HEK293 (cell line): Measurements from ENCODE around the gene FILIP1.
A peak's percentile ranks its signal among the peaks of the same experiment; 100 is the strongest.

Experiments used
- CTCF ChIA-PET: fragments of 350-600 bp; formaldehyde crosslinking; extraction: SDS; loops from one replicate; lab custom pipeline; 2021; ENCODE audit warnings: antibody characterized with exemption; lab: Yijun Ruan, JAX
- POLR2A ChIA-PET: fragments of 300-600 bp; formaldehyde crosslinking; extraction: SDS; loops from one replicate; lab custom pipeline; 2020; ENCODE audit warnings: antibody characterized with exemption, inconsistent platforms; lab: Yijun Ruan, JAX
- H3K27ac ChIP-seq: fragments of 200-500 bp; sonication (Bioruptor generic); 2 replicates; pipeline ENCODE4 v1.5.1; 2014; ENCODE audit warnings: low read depth, low read length, control low read depth, inconsistent platforms; ENCODE audit errors: extremely low read depth
- H3K36me3 ChIP-seq, 2 experiments: fragments of 200-500 bp in 1 of 2; sonication (Bioruptor generic) in 1 of 2; 1 replicate in 1 of 2; 2 replicates in 1 of 2; pipeline ENCODE4 v1.5.1; 2014 to 2017; ENCODE audit warnings: inconsistent platforms in 2 of 2, low read length in 2 of 2; ENCODE audit not compliant: control insufficient read depth in 2 of 2, insufficient read depth in 1 of 2
- H3K4me1 ChIP-seq: fragments of 200-500 bp; sonication (Bioruptor generic); 2 replicates; pipeline ENCODE4 v1.5.1; 2014; ENCODE audit warnings: mild to moderate bottlenecking, low read length, inconsistent platforms; ENCODE audit not compliant: control insufficient read depth, insufficient read depth
- H3K4me3 ChIP-seq: 2 replicates; pipeline ENCODE4 v1.5.1; 2011; ENCODE audit warnings: low read depth, mild to moderate bottlenecking, control low read depth, low read length, moderate library complexity
- H3K9me3 ChIP-seq: fragments of 200-500 bp; sonication (Bioruptor generic); 2 replicates; pipeline ENCODE4 v1.5.1; 2014; ENCODE audit warnings: low read depth, low read length, inconsistent platforms; ENCODE audit not compliant: control insufficient read depth, insufficient read depth
- ATF2 ChIP-seq: fragments of 450-650 bp; formaldehyde crosslinking; IDR thresholded peaks from 2 replicates; pipeline ENCODE4 v1.5.1; 2016; ENCODE audit warnings: missing biosample characterization, missing genetic modification characterization, low read depth
- GLI4 ChIP-seq: fragments of 450-650 bp; formaldehyde crosslinking; IDR thresholded peaks from 2 replicates; pipeline ENCODE4 v1.5.1; 2016; ENCODE audit warnings: missing biosample characterization, missing genetic modification characterization
- GLIS1 ChIP-seq: fragments of 450-650 bp; formaldehyde crosslinking; IDR thresholded peaks from 2 replicates; pipeline ENCODE4 v1.5.1; 2016; ENCODE audit warnings: missing biosample characterization, missing genetic modification characterization
- HOXC10 ChIP-seq: sonication (generic); formaldehyde crosslinking; IDR thresholded peaks from 2 replicates; pipeline ENCODE4 v1.8.1; 2023; ENCODE audit warnings: mild to moderate bottlenecking, missing genetic modification reagents
- MZF1 ChIP-seq: fragments of 450-650 bp; formaldehyde crosslinking; IDR thresholded peaks from 2 replicates; pipeline ENCODE4 v1.5.1; 2017; ENCODE audit warnings: missing biosample characterization, missing genetic modification characterization, borderline replicate concordance
- OVOL3 ChIP-seq: fragments of 450-650 bp; formaldehyde crosslinking; IDR thresholded peaks from 2 replicates; pipeline ENCODE4 v1.5.1; 2016; ENCODE audit warnings: missing biosample characterization, missing genetic modification characterization
- PATZ1 ChIP-seq: fragments of 450-650 bp; formaldehyde crosslinking; IDR thresholded peaks from 2 replicates; pipeline ENCODE4 v1.5.1; 2016; ENCODE audit warnings: missing biosample characterization, missing genetic modification characterization
- PRDM2 ChIP-seq: fragments of 450-650 bp; formaldehyde crosslinking; IDR thresholded peaks from 2 replicates; pipeline ENCODE4 v1.5.1; 2016; ENCODE audit warnings: missing biosample characterization, missing genetic modification characterization, borderline replicate concordance
- ZBTB17 ChIP-seq: fragments of 450-650 bp; formaldehyde crosslinking; IDR thresholded peaks from 2 replicates; pipeline ENCODE4 v1.5.1; 2016; ENCODE audit warnings: missing biosample characterization, missing genetic modification characterization
- ZFP41 ChIP-seq: fragments of 450-650 bp; formaldehyde crosslinking; IDR thresholded peaks from 2 replicates; pipeline ENCODE4 v1.5.1; 2016; ENCODE audit warnings: missing biosample characterization, missing genetic modification characterization, borderline replicate concordance
- ZIC2 ChIP-seq: fragments of 450-650 bp; formaldehyde crosslinking; IDR thresholded peaks from 2 replicates; pipeline ENCODE4 v1.5.1; 2016; ENCODE audit warnings: missing biosample characterization, missing genetic modification characterization
- ZNF121 ChIP-seq: fragments of 450-650 bp; formaldehyde crosslinking; IDR thresholded peaks from 2 replicates; pipeline ENCODE4 v1.5.1; 2016; ENCODE audit warnings: missing biosample characterization, missing genetic modification characterization
- ZNF146 ChIP-seq: fragments of 450-650 bp; formaldehyde crosslinking; IDR thresholded peaks from 2 replicates; pipeline ENCODE4 v1.5.1; 2016; ENCODE audit warnings: missing biosample characterization, missing genetic modification characterization
- ZNF148 ChIP-seq: fragments of 450-650 bp; formaldehyde crosslinking; IDR thresholded peaks from 2 replicates; pipeline ENCODE4 v1.5.0; 2017; ENCODE audit warnings: missing biosample characterization, missing genetic modification characterization, borderline replicate concordance
- ZNF169 ChIP-seq: fragments of 450-650 bp; formaldehyde crosslinking; IDR thresholded peaks from 2 replicates; pipeline ENCODE4 v1.5.1; 2016; ENCODE audit warnings: missing biosample characterization, missing genetic modification characterization
- ZNF184 ChIP-seq: fragments of 450-650 bp; IDR thresholded peaks from 2 replicates; pipeline ENCODE4 v1.5.1; 2018; ENCODE audit warnings: missing biosample characterization, mild to moderate bottlenecking, missing genetic modification characterization
- ZNF19 ChIP-seq: fragments of 450-650 bp; formaldehyde crosslinking; IDR thresholded peaks from 2 replicates; pipeline ENCODE4; 2016; ENCODE audit warnings: missing biosample characterization, missing genetic modification characterization, low read depth
- ZNF266 ChIP-seq: fragments of 450-650 bp; formaldehyde crosslinking; IDR thresholded peaks from 2 replicates; pipeline ENCODE4 v1.5.1; 2016; ENCODE audit warnings: missing biosample characterization, missing genetic modification characterization, low read depth
- ZNF404 ChIP-seq: fragments of 450-650 bp; formaldehyde crosslinking; IDR thresholded peaks from 2 replicates; pipeline ENCODE4 v1.5.1; 2017; ENCODE audit warnings: missing biosample characterization, missing genetic modification characterization
- ZNF610 ChIP-seq: fragments of 450-650 bp; formaldehyde crosslinking; IDR thresholded peaks from 2 replicates; pipeline ENCODE4 v1.5.1; 2016; ENCODE audit warnings: missing biosample characterization, missing genetic modification characterization, borderline replicate concordance
- ZNF704 ChIP-seq: fragments of 450-650 bp; formaldehyde crosslinking; IDR thresholded peaks from 2 replicates; pipeline ENCODE4 v1.5.1; 2016; ENCODE audit warnings: missing biosample characterization, missing genetic modification characterization
- ZNF830 ChIP-seq: fragments of 450-650 bp; IDR thresholded peaks from 2 replicates; pipeline ENCODE4 v1.5.0; 2018; ENCODE audit warnings: missing biosample characterization, missing genetic modification characterization, low read depth, mild to moderate bottlenecking, moderate library complexity
- ZSCAN30 ChIP-seq: fragments of 450-650 bp; IDR thresholded peaks from 2 replicates; pipeline ENCODE4 v1.5.1; 2018; ENCODE audit warnings: missing biosample characterization, mild to moderate bottlenecking, missing genetic modification characterization, moderate library complexity

FILIP1 gene

GRCh38 chr6:75350156-75350555 is 143.4 kb downstream of the FILIP1 start (continued):
- TF ChIP-seq GLI4 (no peak), PRDM2 (no peak), ZNF610 (tag by site-specific recombination) (no peak), ATF2 (tag by site-specific recombination) (no peak), ZSCAN30 (tag by site-specific recombination) (no peak), HOXC10 (CRISPR knock-in tag) (no peak)

- peaks cover 31% of the 10 kb centered on the region for H3K4me1 ChIP-seq
- no peaks in the 10 kb centered on the region for H3K9me3 ChIP-seq
- CTCF ChIA-PET, result interaction anchor here (0.7 to 1.6 kb wide), 5 partner anchors 19 to 83 kb away, joined by 3 to 14 read pairs (median 4); no protein-coding TSS in a partner anchor
- H3K36me3 ChIP-seq, result no peaks in the 10 kb centered on the region
- peak overlapping the region; percentile 81 for H3K27ac ChIP-seq
- peak overlapping the region; percentile 34 for H3K4me3 ChIP-seq
- POLR2A ChIA-PET, result interaction anchor here (0.7 to 1.5 kb wide), 8 partner anchors 9 to 342 kb away, joined by 3 to 11 read pairs (median 4); partner anchors contain the start of genes SENP6 and TMEM30A
- peak; percentile 51; the same call in 1 of the 2 replicates for TF ChIP-seq MZF1 (tag by site-specific recombination)
- TF ChIP-seq ZNF184 (tag by site-specific recombination), result no peak
- TF ChIP-seq ZNF266 (tag by site-specific recombination), result no peak
- TF ChIP-seq ZNF148 (tag by site-specific recombination), result no peak
- TF ChIP-seq OVOL3 (tag by site-specific recombination), result no peak
- TF ChIP-seq ZNF146 (tag by site-specific recombination), result no peak
- TF ChIP-seq ZNF169 (tag by site-specific recombination), result no peak
- peak; percentile 93 for TF ChIP-seq ZIC2 (tag by site-specific recombination)
- peak; percentile 90 for TF ChIP-seq GLIS1 (tag by site-specific recombination)
- TF ChIP-seq ZFP41 (tag by site-specific recombination), result no peak
- TF ChIP-seq PATZ1 (tag by site-specific recombination), result no peak
- no peak for TF ChIP-seq ZNF830 (tag by site-specific recombination)
- TF ChIP-seq ZNF19 (tag by site-specific recombination), result no peak
- TF ChIP-seq ZNF610 (tag by site-specific recombination), result no peak
- no peak for TF ChIP-seq ZBTB17 (tag by site-specific recombination)
- TF ChIP-seq ZNF121 (tag by site-specific recombination), result no peak
- TF ChIP-seq ZNF404 (tag by site-specific recombination), result no peak
- TF ChIP-seq ZNF704 (tag by site-specific recombination), result no peak
These were observed 144.2 kb downstream of the FILIP1 start for GRCh38 chr6:75349262-75349984.
